Measurements from ENCODE around the gene RRP8.

RRP8 gene

DNA sequence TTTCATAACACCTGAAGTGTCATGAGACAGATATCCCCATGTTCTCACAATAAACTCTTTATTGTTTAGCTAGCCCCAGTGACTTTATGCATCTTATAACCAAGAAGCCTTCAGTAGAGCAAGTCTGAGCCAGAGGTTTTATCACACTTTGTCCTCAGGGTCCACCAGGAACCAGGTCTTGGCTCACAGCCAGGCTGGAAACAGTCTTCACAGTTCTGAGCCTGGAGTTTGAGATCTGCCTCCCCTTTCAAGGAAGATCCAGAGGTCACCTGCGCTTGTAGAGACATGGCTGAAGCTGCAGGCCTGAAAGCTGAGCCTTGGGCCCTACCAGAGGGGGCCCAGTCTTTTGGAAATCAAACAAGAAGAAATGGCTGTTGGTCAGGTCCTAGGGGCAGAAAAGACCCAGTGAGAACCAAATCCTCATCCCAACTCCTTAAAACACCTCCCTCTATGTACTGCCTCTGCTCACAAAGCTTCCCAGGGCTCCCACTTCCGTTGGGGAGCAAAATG lies 3.5 kb downstream of the RRP8 start:
- no peak for DNase-seq (ENCODE audit: low spot score)

DNA sequence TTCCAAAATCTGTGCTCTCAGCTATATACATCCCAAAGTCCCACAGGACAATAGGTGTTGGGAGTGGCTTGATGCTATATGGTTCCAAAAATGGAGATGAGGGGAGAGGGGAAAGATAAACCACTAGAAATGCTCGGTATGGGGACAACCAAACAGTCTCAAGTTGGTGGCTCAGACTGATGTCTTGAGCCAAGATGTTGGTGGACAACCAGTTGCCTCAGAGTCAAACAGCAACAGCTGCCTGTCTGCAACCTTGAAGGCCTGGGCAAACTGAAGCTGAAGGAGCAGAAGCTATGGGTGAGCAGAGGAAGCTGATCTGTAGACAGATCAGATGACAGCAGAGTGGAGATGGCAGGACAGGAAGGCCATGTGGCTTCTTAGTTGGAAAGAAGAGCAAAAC lies 4.0 kb downstream of the RRP8 start:
- no peak for DNase-seq (ENCODE audit: low spot score)

DNA sequence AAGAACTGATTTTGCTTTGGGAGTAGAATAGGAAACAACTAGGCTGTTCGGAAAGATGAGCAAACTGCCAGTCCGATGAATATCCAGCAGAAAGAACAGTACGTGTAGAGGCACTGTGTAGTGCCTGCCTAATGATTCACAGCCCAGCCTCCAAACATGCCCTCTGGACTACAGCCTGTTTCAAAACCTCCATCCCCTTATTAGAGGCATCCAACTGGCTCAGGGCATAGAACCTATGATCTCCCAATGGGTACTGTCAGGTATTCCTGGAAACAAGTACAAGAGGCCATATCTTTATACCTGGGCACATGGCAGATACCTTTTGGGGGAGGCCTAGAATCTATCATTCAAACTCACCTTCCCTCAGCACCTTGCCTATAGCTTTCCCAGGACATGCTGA lies 4.9 kb downstream of the RRP8 start:
- DNase-seq (ENCODE audit: low spot score) = no peak

DNA sequence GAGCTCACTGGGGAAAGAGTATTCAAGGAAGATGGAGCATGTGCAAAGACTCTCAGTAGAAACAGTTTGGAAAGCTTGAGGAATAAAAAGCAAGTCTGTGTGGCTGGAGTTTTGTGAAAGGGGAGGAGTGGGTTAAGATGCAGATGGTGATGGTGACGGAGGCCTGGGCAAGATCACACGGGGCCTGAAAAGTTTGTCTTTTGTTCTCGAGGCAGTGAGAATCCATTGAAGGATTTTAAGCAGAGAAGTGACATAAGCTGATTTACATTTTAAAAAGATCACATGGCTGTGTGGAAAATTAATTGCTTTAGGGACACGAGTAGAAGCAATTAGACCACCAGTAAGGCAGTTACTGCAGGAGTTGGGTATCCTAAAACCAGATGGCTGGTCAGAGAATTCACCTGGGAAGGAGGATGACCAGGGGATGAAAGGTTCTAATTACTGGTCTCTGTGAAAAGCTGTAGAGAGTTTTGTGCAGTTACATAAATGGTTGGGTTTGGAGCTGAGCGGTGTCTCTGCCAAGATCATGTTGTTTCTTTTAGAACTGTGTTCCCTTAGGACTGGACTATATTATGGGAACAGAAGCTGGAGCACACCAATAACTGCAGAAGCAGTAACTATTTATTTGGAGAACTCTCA lies 7.1 kb downstream of the RRP8 start:
- DNase-seq (ENCODE audit: low spot score) = no peak

DNA sequence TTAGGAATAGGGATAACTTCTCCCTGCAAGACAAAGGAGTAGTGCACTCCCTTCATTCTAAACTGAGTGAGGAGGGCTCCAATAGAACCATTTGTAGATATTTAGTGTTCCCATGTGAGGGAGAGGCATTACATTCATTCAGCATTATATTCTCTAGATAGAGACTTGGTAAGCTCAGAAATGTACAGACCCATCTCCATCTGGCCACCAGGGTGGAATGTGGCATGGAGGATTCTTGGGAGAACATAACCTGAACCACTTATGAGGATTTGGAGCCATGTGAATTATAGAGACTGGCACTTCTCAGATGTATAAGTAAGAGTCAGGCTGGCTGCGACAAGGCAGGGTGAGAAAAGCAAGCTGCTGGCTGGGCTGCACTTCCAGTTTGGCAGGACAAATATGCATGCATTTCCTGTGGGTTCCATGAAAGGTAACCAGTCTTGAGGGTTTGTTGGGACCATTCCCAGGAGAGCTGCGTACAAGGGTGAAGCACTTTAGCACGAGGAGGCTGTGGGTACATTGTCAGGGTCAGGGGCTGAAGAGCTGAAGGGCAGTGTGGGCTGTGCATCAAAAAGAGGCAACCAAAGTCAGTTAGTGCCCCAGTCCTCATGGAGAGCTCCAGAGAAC lies 9.2 kb downstream of the RRP8 start:
- no peak for DNase-seq (ENCODE audit: low spot score)

DNA sequence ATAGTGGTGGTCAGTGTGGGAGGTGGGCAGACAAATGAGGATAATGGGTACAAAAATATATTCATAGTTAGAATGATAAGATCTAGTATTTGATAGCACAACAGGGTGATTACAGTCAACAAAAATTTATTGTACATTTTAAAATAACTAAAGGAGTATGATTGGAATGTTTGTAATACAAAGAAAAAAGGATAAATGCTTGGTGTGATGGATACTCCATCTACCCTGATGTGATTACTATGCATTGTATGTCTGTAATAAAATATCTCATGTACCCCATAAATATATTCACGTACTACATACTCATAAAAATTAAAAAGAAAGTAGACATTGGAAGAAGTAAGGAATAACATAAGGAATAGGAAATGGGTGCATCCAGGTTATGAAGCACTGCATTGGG lies 15.4 kb downstream of the RRP8 start:
- no peak for DNase-seq (ENCODE audit: low spot score)

DNA sequence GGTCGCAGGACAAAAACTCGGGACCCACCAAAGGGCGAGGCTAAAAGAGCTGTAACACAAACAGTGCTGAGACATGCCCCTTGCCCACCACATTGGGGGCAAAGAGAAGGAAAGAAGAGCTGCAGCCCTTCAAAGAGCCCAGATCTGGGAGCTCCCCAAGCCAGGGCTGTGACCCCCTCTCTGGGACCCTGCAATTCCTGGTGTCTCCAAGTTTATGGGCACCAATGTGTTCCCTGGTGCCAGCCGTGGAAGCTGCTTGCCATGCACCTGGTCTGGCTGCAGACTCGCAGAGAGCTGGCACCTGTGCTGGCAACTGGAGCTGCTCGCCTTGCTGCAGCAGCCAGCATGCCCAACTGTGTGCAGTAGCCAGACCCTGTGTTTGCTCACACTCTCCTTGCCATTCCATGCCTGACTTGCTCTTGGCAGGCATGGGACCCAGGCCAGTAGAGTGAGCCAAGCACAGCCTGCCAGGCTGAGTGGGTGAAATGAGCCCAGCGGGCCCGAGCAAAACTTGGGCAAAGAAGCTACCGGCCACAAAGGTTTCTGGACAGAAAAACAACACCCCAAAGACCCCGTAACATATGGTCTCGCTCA lies 16.0 kb downstream of the RRP8 start:
- no peak for DNase-seq (ENCODE audit: low spot score)

DNA sequence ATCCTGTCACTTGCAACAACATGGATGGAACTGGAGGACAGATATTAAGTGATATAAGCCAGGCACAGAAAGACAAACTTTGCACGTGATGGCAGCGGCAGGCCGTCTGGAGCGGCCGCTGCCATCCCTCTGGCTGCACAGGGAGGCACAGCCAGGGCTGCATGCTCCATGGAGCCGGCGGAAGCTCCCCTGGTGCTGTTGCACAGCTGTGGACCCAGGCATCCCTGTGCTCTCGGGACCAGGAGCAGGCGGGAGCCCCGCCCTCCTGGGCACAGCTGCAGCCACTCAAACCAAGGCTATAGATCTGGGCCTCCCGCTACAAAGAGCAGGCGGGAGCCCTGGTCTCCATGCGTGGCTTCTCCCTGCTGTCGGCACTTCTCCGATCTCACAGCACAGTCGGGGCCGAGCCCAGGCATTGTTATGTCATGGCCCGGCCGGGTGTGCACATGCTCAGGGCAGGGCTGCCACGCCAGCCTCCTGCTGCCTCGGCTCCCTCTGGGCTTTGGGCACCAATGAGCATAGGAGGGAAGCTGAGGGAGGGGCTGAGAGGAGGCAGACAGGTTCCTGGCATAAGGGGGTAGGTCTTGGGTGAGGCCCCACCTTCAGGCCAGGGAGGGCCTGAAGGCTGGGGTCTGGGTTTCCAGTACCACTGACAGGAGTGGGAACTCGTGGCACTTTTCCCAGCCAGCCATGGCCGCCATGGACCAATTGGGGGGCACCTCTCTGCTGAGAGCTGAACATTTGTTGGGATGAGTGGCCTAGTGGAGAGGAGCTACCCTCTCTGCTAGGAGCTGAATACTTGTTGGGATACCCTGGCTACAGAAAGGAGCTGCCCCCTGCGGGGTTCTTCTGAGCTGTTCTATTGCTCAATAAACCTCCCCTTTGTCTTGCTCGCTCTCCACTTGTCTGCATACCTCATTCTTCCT lies 16.7 kb downstream of the RRP8 start:
- DNase-seq (ENCODE audit: low spot score) = no peak

DNA sequence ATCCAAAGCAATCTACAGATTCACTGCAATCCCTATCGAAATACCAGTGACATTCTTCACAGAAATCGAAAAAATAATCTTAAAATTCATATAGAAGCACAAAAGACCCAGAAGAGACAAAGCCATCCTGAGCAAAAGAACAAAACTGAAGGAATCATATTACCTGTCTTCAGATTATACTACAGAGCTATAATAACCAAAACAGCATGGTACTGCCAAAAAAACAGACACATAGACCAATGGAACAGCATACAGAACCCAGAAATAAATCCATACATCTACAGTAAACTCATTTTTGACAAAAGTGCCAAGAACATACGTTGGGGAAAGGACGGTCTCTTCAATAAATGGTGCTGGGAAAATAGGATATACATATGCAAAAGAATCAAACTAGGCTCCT lies 18.9 kb downstream of the RRP8 start:
- DNase-seq (ENCODE audit: low spot score) = no peak

DNA sequence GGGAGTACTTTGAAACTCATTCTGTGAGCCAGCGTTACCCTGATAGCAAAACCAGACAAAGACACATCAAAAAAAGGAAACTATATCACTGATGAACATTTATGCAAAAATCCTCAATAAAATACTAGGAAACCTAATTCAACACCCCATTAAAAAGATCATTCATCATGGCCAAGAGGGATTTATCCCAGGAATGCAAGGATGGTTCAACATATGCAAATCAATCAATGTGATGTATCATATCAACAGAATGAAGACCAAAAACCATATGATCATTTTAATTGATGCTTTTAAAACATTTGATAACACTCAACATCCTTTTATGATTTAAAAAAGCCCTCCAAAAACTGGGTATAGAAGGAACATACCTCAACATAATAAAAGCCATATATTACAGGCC lies 19.8 kb downstream of the RRP8 start:
- DNase-seq (ENCODE audit: low spot score) = no peak

DNA sequence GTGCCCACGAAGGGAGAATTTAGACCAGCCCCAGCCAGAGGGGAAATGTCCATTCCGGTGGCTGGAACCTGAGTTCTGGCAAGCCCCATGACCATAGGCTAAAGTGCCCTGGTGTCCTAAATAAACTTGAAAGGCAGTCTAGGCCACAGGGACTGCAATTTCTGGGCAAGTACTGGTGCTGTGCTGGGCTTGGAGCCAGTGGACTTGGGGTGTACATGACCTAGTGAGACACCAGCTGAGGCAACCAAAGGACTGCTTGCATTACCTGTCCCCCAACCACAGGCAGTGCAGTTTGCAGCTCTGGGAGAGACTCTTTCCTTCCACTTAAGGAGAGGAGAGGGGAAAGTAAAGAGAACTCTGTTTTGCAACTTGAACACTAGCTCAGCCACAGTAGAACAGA lies 23.7 kb downstream of the RRP8 start:
- DNase-seq (ENCODE audit: low spot score) = no peak

DNA sequence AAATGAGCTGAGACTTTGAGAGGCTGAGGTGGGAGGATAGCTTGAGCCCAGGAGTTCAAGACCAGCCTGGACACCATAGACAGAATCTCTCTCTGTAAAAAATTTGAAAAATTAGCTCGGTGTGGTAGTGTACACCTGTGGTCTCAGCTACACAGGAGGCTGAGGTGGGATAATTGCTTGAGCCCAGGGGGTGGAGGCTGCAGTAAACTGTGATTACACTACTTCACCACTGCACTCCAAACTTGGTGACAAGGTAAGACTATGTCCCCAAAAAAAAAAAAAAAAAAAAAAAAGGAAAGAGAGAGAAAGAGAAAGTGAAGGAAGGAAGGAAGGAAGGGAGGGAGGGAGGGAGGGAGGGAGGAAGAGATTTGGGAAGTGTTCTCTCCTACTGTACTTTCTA lies 25.3 kb downstream of the RRP8 start:
- DNase-seq (ENCODE audit: low spot score) = no peak

DNA sequence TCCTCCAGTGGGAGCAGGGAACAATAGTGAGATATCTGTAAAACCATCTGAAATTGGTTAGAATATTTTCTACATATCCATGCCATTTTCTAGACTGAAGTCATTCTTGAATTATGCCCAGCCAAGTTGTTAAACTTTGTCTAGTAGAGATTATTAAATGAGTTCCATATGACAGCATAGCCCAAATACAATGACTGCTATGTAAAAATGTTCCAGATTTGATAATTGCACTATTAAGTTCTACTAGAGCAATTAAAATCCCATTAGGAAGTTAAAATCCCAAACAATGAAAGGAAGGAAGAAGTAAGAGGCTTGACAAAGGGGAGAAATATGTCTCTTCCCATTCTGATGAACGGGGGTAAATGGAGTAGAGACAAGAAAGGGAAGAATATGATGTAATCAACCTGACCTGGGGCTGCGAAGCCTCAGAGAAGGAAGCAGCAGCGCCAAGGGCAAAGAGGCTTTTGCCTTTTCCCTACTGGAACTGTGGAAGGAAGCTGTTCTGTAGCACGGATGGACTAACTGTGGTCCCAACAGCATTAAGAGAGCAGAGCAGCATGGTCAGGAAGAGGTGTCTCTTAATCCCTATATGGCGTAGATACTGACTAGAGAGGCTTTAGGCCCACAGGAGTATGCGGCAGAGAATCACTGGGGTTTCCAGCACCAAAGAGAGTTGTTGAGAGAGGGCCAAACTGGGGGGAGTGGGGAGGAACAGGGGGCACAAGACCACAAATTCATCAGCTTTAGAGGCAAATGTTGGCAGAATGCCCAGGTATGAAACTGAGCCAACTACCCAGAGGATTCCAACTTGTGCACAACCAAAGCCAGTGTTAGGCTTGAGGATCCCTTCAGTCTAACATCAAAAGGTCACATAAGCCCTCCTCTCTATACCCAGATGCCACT lies 26.7 kb downstream of the RRP8 start:
- DNase-seq (ENCODE audit: low spot score) = no peak

DNA sequence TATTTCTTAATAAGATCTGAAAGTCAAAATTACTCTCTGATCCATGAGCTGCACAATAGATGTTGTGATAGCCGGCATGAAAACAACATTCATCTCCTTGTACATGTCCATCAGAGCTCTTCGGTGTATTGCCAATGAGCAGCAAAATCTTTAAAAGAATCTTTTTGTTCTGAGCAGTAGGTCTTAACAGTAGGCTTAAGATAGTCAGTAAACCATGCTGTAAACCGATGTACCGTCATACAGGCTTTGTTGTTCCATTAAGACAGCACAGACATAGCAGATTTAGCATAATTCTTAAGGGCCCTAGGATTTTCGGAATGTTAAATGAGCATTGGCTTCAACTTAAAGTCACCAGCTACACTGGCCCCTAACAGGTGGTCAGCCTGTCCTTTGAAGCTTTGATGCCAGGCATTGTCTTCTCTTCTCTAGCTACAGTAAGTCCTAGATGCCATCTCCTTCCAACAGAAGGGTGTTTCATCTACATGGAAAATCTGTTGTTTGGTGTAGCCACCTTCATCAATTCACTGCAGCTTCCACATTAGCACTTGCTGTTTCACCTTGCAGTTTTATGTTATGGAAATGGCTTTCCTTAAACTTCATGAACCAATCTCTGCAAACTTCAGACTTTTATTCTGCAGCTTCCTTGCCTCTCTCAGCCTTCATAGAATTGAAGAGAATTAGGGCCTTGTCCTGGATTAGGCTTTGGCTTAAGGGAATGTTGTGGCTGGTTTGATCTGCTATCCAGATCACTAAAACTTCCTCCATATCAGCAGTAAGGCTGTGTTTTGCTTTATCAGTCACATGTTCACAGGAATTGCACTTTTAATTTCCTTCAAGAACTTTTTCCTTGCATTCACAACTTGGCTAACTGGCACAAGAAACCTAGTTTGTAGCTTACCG lies 28.4 kb downstream of the RRP8 start:
- no peak for DNase-seq (ENCODE audit: low spot score)

DNA sequence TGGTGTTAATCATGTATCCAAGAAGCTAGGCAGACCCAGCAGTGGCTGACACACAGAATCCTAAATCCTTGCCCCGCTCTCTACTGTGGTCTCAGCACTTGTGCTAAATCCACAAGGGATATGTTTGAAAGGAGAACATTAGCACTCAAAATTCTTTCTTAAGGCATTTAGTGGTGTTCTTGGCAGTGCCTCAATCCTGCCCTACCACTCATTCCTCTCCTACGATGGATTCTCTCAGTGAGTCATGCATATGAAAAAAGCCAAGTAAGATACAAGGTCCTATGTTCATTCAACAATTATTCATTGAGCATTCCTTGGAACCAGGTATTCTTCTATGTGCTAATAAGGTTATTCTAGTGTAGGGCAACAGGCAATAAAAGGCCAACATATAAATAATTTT lies 31.2 kb downstream of the RRP8 start:
- DNase-seq (ENCODE audit: low spot score) = no peak

DNA sequence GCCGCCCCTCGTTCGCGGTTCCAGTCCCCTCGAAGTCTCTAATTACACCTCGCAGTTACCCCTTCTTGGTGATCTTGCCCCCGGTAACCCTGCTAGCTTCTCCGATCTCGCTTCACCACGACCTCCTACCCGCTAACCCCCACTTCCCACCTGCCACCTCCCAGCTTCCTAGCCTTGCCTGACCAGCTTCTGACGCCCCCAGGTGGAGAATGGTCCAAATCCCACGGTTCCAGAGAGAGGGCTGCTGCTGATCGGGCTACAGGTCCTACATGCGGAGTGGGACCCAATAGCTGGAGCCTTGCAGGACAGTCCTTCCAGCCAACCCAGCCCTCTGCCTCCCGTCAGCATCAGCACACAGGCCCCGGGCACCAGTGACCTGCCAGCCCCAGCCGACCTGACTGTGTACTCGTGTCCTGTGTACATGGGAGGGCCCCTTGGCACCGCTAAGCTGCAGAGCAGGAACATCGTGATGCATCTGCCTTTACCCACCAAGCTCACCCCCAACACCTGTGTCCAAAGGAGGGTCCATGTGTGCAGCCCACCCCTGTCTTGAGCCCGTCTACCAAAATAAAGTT lies 31.9 kb downstream of the RRP8 start:
- DNase-seq (ENCODE audit: low spot score) = no peak

DNA sequence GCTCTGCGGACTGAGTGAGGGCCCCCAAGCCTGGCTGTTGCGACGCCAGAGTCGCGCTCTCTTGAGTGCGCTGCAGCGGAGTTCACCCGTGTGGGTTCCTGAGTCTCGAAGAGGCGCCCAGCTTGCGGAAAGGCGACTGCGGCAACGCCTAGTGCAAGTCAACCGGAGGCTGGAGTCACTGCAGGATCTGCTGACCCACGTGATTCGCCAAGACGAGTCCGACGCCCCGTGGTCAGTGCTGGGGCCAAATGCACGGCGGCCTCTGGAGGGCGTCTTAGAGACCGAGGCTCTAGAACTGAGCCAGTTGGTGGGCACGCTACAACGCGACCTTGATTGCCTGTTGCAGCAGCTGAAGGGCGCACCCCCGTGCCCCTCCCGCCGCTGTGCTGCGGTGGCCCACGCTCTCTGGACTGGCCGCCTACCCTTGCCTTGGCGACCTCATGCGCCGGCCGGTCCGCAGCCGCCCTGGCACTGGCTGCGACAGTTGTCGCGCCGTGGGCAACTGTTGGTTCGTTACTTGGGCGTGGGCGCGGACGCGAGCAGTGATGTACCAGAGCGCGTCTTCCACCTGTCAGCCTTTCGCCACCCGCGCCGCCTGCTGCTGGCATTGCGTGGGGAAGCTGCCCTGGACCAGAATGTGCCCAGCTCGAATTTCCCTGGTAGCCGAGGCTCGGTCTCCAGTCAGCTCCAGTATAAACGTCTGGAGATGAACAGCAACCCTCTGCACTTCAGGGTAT lies 32.6 kb downstream of the RRP8 start:
- no peak for DNase-seq (ENCODE audit: low spot score)

DNA sequence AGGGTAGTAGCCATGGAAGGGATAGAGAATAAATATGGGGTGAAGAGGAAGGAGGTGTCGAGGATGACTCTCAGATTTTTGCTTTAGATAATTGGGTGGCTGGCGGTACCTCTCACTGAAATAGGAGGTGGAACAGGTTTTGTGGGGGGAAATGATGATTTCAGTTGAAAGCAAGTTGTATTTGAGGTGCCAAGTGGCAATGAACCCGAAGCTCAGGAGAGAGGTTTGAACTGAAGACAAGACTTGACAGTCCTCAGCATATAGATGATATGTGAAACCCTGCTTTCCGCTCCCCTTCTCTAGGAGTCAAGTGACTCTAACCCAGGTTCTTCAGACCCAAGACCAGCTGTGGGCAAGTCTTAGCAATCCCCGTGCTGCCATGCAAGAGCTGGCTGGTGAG lies 33.7 kb downstream of the RRP8 start:
- no peak for DNase-seq (ENCODE audit: low spot score)

DNA sequence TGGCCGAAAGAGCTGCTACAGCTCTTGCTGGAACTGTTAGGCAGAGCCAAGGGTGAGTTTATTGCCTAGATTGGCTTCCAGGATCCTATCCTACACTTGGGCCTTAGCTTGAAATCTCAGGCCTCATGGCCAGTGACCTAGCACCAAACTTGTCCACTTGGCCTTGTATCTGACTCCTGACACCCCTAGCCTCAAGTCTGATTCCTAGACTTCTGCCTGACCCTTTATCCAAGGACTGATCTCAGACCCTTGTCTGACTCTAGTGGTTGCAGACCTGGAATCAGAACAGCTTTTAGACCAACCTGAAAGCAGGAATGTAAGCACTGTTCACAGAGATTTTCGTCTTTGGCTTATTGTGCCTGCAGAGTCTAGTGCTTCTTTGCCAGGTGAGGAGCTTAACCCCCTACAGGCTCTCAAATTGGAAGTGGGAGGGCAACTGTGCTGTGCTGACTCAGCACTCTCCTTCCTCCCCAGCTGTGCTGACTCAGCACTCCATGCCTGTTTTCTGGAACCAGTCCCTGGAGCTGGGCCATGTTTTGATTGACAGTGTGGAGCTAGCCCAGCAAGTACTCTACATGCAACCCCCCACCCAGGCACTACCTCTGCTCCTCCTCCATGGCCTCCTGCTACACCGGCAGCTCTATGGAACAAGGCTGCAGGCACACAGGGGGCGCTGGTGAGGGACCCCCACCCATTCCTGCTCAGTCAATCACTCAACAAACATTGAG lies 35.1 kb downstream of the RRP8 start:
- DNase-seq (ENCODE audit: low spot score) = no peak

All from CD4-positive, alpha-beta T cell treated with Interleukin-2 at 100 ng/mL for 4 hours (primary cell).